ENCODE data around the gene DDX1. TPM values are rescaled to one million over a fixed set of nuclear protein-coding genes. Genes with fewer than 3 reads are reported as not detected.

The DDX1 gene
- total RNA-seq, 1 donor from 2014 or later = 68.6 TPM

DNA sequence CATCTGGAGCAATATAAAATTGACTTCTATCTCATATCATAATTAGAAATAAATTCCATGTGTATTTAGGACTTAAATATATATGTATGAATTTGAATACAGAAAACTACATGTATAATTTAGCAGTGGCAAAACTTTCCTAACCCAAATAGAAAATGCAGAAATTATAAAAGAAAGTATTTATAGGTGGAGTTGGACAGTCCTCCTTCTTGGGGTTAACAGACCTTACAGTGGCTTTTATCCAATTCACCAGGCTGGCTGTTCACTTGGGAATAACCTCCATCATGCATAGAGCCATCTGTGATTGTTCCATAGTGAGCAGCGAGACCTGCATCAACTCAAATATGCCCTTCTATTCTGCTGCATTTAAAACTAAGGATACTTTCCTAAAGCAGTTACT is 8.3 kb downstream of the DDX1 start:
- DNase-seq (no peak), ATAC-seq (no peak)
- H3K36me3 ChIP-seq = peaks cover 100% of the 10 kb centered on the region
- intact Hi-C loops (cut with DNase I) = no loop called here
- no peak overlapping the region for H3K27ac ChIP-seq
- H3K4me3 ChIP-seq = no peak overlapping the region
- no peaks in the 10 kb centered on the region for H3K27me3 ChIP-seq
- TF ChIP-seq, protein P1, sequence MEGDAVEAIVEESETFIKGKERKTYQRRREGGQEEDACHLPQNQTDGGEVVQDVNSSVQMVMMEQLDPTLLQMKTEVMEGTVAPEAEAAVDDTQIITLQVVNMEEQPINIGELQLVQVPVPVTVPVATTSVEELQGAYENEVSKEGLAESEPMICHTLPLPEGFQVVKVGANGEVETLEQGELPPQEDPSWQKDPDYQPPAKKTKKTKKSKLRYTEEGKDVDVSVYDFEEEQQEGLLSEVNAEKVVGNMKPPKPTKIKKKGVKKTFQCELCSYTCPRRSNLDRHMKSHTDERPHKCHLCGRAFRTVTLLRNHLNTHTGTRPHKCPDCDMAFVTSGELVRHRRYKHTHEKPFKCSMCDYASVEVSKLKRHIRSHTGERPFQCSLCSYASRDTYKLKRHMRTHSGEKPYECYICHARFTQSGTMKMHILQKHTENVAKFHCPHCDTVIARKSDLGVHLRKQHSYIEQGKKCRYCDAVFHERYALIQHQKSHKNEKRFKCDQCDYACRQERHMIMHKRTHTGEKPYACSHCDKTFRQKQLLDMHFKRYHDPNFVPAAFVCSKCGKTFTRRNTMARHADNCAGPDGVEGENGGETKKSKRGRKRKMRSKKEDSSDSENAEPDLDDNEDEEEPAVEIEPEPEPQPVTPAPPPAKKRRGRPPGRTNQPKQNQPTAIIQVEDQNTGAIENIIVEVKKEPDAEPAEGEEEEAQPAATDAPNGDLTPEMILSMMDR (IDR thresholded peaks at IDR 0.05) = no peak
- H3K4me1 ChIP-seq = no peaks in the 10 kb centered on the region
- no peaks in the 10 kb centered on the region for H3K9me3 ChIP-seq

DNA sequence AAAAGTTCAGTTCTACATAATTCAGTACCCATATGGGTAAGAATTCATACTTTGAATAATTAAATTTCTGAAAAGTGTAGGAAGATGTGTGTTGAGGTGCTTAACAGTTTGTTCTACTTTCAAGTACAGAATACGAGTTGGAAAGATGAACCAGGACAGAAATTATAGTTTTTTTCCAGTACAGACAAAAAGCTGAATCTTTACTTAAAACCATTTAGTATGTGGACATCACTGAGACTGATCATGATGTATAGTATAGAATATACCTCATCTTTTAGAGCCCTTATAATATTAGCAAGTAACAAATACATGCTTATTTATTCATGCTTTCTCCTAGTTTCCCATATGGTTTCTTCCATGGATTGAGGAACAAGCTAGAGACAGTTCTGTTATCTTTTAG is 10.0 kb downstream of the DDX1 start:
- H3K36me3 ChIP-seq = peaks cover 100% of the 10 kb centered on the region
- H3K9me3 ChIP-seq = no peaks in the 10 kb centered on the region
- H3K27ac ChIP-seq = no peak overlapping the region
- no peaks in the 10 kb centered on the region for H3K4me1 ChIP-seq
- no peak for ATAC-seq
- no peaks in the 10 kb centered on the region for H3K27me3 ChIP-seq
- TF ChIP-seq, protein P1 (IDR thresholded peaks at IDR 0.05) = no peak
- no peak overlapping the region for H3K4me3 ChIP-seq
- intact Hi-C loops (cut with DNase I) = no loop called here
- no peak for DNase-seq

DNA sequence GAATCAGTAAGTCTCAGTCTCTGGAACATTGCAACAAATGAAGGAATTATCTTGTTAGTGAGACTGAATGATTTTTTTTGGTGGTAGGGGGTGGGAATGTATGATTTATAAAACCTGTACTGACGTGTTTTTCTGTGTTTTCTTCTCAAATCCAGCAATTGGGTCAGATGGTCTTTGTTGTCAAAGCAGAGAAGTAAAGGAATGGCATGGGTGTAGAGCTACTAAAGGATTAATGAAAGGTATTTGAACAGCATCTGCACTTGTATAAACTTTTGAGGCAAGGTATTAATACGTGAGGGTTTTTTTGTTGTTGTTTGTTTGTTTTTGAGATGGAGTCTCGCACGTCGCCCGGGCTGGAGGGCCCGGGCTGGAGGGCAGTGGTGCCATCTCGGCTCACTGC is 10.7 kb downstream of the DDX1 start:
- no peak for ATAC-seq
- Histone ChIP-seq H3K36me3 (peaks cover 100% of the 10 kb centered on the region), H3K27ac (no peak overlapping the region), H3K9me3 (no peaks in the 10 kb centered on the region), H3K27me3 (no peaks in the 10 kb centered on the region), H3K4me3 (no peak overlapping the region), H3K4me1 (no peaks in the 10 kb centered on the region)
- intact Hi-C loops (cut with DNase I) = no loop called here
- TF ChIP-seq, protein P1 (IDR thresholded peaks at IDR 0.05) = no peak
- DNase-seq = no peak

DNA sequence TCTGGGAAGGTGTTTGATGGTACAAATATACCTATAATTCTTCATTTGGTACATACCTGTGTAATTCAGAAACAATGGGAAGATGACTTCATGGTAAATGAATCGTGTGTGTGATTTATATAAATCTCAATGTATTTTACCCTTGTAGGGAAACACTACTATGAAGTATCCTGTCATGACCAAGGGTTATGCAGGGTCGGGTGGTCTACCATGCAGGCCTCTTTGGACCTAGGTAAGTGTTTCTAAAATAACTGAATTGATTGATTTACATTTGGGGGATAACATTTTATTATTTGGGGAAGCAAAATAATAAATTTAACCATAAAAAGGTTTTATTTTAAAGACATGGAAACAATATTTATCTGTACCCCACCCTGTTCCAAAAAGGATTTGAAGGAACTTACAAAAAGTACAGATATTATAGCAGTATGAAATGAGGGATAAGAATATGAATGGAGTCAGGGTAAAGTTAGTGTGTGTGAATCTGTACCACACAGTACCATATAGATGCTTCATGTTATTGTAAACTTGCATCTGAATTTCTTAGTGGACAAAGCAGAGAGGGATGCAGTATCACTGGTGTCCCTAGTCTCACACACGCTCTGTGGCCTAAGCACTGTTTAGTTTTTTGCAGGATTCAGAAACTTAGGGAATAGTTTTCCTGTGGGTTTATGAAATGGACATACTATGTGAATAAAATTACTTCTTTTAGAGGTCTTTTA is 11.5 kb downstream of the DDX1 start:
- intact Hi-C loops (cut with DNase I) = no loop called here
- ATAC-seq (no peak), DNase-seq (no peak)
- Histone ChIP-seq H3K27ac (no peak overlapping the region), H3K4me3 (no peak overlapping the region), H3K4me1 (no peaks in the 10 kb centered on the region), H3K36me3 (peaks cover 100% of the 10 kb centered on the region), H3K9me3 (no peaks in the 10 kb centered on the region), H3K27me3 (no peaks in the 10 kb centered on the region)
- TF ChIP-seq, protein P1 (IDR thresholded peaks at IDR 0.05) = no peak

DNA sequence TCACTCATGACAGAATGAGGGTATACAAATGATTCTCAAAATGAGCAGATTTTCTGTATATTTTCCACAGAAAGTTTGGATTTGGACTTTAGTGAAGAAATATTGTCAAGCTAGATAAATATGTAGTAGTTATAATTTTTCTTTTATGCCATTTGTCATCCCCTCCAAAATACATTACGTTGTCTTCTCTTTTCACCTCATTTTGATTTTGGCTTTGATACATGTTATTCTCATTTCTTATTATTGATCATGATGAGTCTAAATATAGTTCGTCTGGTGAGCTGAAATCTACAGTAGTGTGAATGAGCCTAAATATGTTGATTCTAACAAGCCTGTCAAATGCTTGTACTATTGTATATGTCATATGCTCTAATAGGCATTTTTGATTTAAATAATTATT is 12.3 kb downstream of the DDX1 start:
- Histone ChIP-seq H3K4me3 (no peak overlapping the region), H3K27ac (no peak overlapping the region), H3K9me3 (no peaks in the 10 kb centered on the region), H3K4me1 (no peaks in the 10 kb centered on the region), H3K27me3 (no peaks in the 10 kb centered on the region), H3K36me3 (peaks cover 100% of the 10 kb centered on the region)
- intact Hi-C loops (cut with DNase I) = no loop called here
- TF ChIP-seq, protein P1 (IDR thresholded peaks at IDR 0.05) = no peak
- no peak for DNase-seq
- no peak for ATAC-seq

DNA sequence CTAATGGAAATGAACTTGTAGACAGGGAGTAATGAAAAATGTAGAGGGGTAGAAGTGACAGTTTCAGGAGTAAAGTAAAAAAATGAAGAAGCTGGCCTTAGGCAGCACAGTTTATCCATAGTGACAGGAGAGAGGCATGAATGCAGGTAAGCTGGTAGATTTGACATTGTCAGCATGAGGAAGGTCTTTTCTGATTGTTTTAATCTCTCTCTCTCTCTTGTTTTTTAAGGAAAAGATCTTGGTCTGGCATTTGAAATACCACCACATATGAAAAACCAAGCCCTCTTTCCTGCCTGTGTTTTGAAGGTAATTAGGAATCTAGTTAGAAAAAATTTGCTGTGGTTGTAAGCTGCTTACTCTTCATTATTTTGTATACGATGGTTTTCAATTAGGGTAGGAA is 14.1 kb downstream of the DDX1 start:
- DNase-seq (no peak), ATAC-seq (no peak)
- Histone ChIP-seq H3K4me1 (no peaks in the 10 kb centered on the region), H3K4me3 (no peak overlapping the region), H3K36me3 (peaks cover 100% of the 10 kb centered on the region), H3K27ac (no peak overlapping the region), H3K9me3 (no peaks in the 10 kb centered on the region), H3K27me3 (no peaks in the 10 kb centered on the region)
- intact Hi-C loops (cut with DNase I) = no loop called here
- TF ChIP-seq, protein P1 (IDR thresholded peaks at IDR 0.05) = no peak
